Body of pancreas (tissue), 4 donors: ENCODE data around the gene PDE4D.

Source experiments
- CTCF ChIP-seq, 7 experiments: fragments of 450-650 bp in 4 of 7; fragments of 200-600 bp in 3 of 7; sonication (generic) in 3 of 7; IDR thresholded peaks; one replicate each; pipeline ENCODE4 v1.5.1; 2016 to 2019; ENCODE audit warnings: antibody characterized with exemption in 7 of 7
- POLR2A ChIP-seq, 3 donors: fragments of 450-650 bp; IDR thresholded peaks; one replicate each; pipeline ENCODE4 v1.6.1; 2016; ENCODE audit warnings: antibody characterized with exemption in 3 of 3, mild to moderate bottlenecking in 2 of 3

GRCh38 chr5:59624898-59625297, 268.6 kb downstream of the PDE4D start:
- TF ChIP-seq POLR2A (IDR thresholded peaks at IDR 0.05), result no peak
- no peak for TF ChIP-seq CTCF (IDR thresholded peaks at IDR 0.05)
